Measurements from ENCODE around the gene GLYAT.

Gene GLYAT

DNA sequence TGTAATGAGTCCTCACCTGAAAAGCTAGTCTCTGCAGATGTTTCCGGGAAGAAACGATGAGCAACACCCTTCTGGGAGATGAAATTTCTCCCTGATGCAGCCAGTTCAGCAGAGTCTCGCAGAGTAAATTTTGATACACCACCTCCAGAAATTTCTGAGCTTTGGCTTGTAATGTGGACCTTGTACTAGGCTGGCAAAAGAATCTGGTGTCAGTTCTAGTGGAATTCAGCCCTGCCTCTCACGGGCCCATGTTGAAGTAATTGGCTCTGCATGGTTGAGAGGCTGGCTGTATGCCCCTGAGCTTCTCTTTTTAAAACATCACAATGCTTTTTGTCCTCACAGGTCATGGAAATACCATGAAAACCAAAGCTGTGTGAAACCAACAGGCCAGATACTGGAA, at the start of gene GLYAT:
Gene GLYAT (minus strand): TSS at position 125 of the 400 bp plus-strand sequence. CDS start 7,447 bp downstream, outside the sequence.
- DNase-seq (ENCODE audit: low read depth in 2 of 2) = no peak

- DNase-seq (ENCODE audit: low read depth in 2 of 2) = no peak
These were observed 49.6 kb upstream of the GLYAT start for GRCh38 chr11:58781345-58781744.

- no peak for DNase-seq (ENCODE audit: low read depth in 2 of 2)
These were observed 48.8 kb upstream of the GLYAT start for GRCh38 chr11:58780578-58780977.

DNA sequence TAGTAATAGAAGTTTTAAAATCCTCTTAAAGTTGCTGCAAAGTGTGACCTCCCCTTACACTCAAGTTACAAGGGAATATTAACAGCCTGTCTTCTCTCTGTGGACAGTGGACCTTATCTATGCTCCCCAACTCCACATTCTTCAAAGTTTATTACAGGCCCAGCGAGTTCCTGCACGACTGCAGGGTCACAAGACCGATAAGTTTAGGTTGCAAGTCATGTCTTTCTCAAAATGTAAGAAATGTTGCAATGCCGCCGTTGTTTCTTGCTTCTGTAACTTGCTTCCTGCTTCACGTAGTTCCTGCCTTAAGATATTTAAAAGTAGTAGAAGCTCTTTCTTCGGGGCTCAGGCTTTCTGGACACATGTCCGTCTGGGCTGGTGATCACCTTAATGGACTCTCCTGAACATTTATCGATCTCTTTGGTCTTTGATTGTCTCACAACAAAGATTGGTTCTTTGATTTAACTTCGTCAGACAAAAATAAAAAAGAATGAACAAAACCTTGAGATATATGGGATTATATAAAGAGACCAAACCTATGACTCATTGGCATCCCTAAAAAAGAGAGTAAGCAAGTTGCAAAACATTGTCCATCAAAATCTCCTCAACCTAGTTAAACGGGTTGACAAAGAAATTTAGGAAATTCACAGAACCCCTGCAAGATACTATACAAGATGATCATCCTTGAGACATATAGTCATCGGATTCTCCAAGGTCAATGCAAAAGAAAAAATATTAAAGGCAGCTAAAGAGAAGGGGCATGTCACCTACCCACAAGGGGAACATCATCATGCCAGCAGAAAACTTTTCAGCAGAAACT, 45.4 kb upstream of the GLYAT start:
- no peak for DNase-seq (ENCODE audit: low read depth in 2 of 2)

- no peak for DNase-seq (ENCODE audit: low read depth in 2 of 2)
These were observed 43.4 kb upstream of the GLYAT start for GRCh38 chr11:58775066-58775708.

DNA sequence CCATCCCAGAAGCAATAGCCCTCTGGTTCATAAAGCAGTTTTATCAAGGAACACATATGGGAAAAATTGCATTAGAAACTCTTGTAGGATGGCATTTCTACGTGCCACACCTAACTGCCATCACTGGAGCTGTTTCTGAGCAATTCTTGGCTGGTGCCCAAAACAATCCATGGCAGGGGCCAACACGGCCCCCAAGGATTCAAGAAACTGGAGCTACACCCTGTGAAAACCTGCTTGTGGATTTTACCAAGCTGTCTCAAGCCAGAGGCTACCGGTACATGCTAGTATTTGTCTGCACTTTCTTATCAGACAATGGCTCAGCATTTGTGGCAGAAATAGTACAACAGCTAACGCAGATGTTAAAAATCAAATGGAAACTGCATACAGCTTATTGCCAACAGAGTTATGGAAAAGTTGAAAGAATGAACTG, 42.4 kb upstream of the GLYAT start:
- DNase-seq (ENCODE audit: low read depth in 2 of 2) = no peak

DNA sequence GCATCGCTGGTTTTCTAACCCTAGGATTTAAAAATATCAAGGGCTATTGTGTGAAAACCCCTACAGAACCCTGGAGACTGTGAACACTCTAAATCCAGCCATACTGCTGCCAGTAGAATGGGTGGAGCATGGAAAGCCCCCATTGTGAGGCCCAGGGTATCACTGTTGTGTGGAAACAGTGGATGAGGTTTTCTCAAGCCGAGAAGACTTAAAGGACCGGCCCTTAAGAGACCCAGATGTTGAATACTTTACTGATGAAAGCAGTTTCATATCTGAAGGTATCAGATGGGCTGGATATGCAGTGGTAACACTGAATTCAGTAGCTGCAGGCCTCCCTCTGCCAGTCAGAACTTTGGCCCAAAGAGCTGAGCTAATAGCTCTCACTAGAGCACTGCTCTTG, 41.6 kb upstream of the GLYAT start:
- DNase-seq (ENCODE audit: low read depth in 2 of 2) = no peak

- no peak for DNase-seq (ENCODE audit: low read depth in 2 of 2)
These were observed 40.9 kb upstream of the GLYAT start for GRCh38 chr11:58772329-58773285.

- no peak for DNase-seq (ENCODE audit: low read depth in 2 of 2)
These were observed 39.7 kb upstream of the GLYAT start for GRCh38 chr11:58771458-58771855.

GRCh38 chr11:58770627-58771457, 39.1 kb upstream of the GLYAT start:
- no peak for DNase-seq (ENCODE audit: low read depth in 2 of 2)

GRCh38 chr11:58770166-58770565, 38.4 kb upstream of the GLYAT start:
- no peak for DNase-seq (ENCODE audit: low read depth in 2 of 2)

- no peak for DNase-seq (ENCODE audit: low read depth in 2 of 2)
These were observed 37.6 kb upstream of the GLYAT start for GRCh38 chr11:58769308-58769707.

GRCh38 chr11:58768137-58768536, 36.4 kb upstream of the GLYAT start:
- no peak for DNase-seq (ENCODE audit: low read depth in 2 of 2)

DNA sequence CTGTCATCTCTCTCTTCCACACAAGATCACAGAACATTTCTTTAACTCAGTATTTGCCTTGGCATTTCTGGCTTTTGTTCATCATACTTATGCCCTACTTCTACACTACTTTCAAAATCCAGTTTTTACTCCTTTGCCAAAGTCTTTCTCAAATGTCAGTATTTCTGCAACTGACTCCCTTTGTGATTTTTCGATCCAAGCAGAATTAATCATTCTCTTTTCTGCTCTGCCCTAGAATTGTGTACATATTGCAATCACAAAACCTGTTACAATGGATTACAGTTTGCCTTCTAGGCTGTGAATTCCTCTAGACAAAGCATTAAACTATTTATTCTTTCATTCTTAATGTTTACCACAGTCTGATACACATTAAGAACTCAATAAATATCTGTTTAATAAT, 33.3 kb upstream of the GLYAT start:
- no peak for DNase-seq (ENCODE audit: low read depth in 2 of 2)

DNA sequence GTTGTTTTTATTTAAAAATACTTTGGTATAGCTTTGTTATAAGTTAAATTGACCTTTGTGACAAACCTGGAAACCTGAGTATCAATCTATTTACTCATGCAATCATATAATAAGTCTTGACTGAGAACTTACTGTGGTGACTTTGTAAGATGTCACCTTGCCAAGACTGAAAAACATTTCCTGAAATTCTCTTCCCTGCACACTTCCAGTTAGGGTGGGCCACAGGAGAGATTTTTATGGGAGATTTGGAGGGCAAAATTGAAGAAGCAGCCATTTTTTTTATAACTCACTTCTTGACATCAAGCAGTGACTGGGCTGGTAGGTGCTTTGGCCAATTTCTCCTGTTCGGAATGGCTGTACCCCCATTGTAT, 31.4 kb upstream of the GLYAT start:
- DNase-seq (ENCODE audit: low read depth in 2 of 2) = no peak

DNA sequence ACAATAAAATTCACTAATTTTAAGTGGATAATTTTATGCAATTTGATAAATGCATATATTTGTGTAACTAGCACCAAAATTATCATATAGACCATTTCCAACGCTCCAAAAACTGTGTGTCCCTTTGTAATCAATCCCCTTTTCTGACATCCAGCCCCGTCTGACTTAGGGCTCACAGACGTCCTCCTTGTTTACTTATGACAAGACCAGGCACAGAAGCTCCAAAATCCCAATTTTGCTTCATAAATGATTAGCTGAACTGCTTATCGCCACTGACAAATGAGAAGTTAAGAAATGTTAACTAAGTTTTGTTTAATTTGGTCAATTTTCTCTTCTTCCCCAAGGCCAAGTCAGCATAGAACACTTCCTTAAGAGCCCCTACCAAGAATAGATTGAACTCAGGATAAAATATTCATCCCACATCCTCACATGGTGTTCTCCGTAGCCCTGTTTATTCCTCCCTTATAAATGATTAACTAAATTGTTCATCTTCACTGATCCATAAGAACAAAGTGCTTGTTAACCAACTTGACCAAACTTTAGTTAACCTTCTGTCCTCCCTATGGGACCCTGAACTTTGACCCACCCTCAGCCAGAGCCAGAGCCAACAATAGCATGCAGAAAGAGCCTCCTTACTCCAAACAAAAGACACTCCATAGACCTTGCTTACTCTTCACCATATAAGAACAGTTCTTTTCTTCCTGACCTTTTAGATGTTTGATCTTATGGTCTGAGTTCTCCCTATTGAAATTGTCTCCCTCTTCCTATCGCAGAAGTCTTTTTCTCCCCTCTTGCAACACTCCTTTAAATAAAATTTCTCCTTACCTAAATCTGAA, 30.8 kb upstream of the GLYAT start:
- DNase-seq (ENCODE audit: low read depth in 2 of 2) = no peak

- no peak for DNase-seq (ENCODE audit: low read depth in 2 of 2)
These were observed 25.7 kb upstream of the GLYAT start for GRCh38 chr11:58757439-58757838.

- DNase-seq (ENCODE audit: low read depth in 2 of 2) = no peak
These were observed 14.1 kb upstream of the GLYAT start for GRCh38 chr11:58745705-58746364.

- no peak for DNase-seq (ENCODE audit: low read depth in 2 of 2)
These were observed 13.4 kb upstream of the GLYAT start for GRCh38 chr11:58744988-58745704.

Measured in stimulated activated CD4-positive, alpha-beta T cell treated with anti-CD3 and anti-CD28 coated beads, Interleukin-1b, Interleukin-23, amount 100 ng/mL, for 4 hours (primary cell).